HepG2 (cell line): ENCODE results near the gene KRT40. TPM values are rescaled to one million over a fixed set of nuclear protein-coding genes. Genes with fewer than 3 reads are reported as not detected.

Experiments
- ATAC-seq: fragments of 200-7000 bp; cut with Tn5 transposase; 3 replicates; pipeline ENCODE4 v1.9.1; 2020; ENCODE audit warnings: mild to moderate bottlenecking, moderate library complexity
- BruUV-seq: library from RNA; stranded (reverse); fragments of 400-500 nt; replicated peaks from 2 replicates; lab custom pipeline; 2021; lab: Mats Ljungman, UMichigan
- CTCF ChIA-PET: fragments of 300-600 bp; formaldehyde crosslinking; extraction: SDS; loops from one replicate; lab custom pipeline; 2021; ENCODE audit warnings: low total read pairs, inconsistent platforms, low intra/inter-chr PET ratio; lab: Yijun Ruan, JAX
- POLR2A ChIA-PET: fragments of 350-600 bp; sonication (Branson Sonifier 250); formaldehyde crosslinking; loops from one replicate; lab custom pipeline; 2020; ENCODE audit warnings: antibody characterized with exemption, inconsistent platforms; lab: Yijun Ruan, JAX
- DNase-seq: peaks from one replicate; pipeline ENCODE4 v3.0.0-alpha.2; 2015; ENCODE audit warnings: low spot score
- FAIRE-seq: peaks from 3 replicates; lab custom pipeline; 2011; peaks lifted over from hg19 to GRCh38; lab: Jason Lieb, UNC
- H2AFZ ChIP-seq: one replicate; pipeline ENCODE4 v1.6.1; 2011; ENCODE audit warnings: low read length, inconsistent platforms
- H3K27ac ChIP-seq: fragments of 300-600 bp; 3 replicates; pipeline ENCODE4 v1.8.0; 2011; ENCODE audit warnings: mixed run types, mild to moderate bottlenecking, mixed read lengths, low read length, inconsistent platforms; ENCODE audit not compliant: insufficient read depth; ENCODE audit errors: extremely low read length
- H3K27me3 ChIP-seq, 2 experiments: fragments of 200-600 bp in 1 of 2; 2 replicates in 1 of 2; 3 replicates in 1 of 2; pipeline versions ENCODE4 v1.6.0 to v1.8.0; 2011; ENCODE audit warnings: low read length in 2 of 2, mild to moderate bottlenecking in 2 of 2, moderate library complexity in 2 of 2, inconsistent platforms in 1 of 2; ENCODE audit not compliant: insufficient read depth in 2 of 2, control insufficient read depth in 1 of 2
- H3K36me3 ChIP-seq, 2 experiments: fragments of 200-600 bp in 1 of 2; replicated peaks in 1 of 2; 2 replicates in 1 of 2; 3 replicates in 1 of 2; pipeline versions ENCODE4 v1.5.1 to v1.8.0; 2011; ENCODE audit warnings: low read length in 2 of 2, inconsistent platforms in 1 of 2; ENCODE audit not compliant: insufficient read depth in 2 of 2, control insufficient read depth in 1 of 2
- H3K4me1 ChIP-seq: 2 replicates; pipeline ENCODE4 v1.5.1; 2012; ENCODE audit warnings: low read length, inconsistent platforms; ENCODE audit not compliant: insufficient read depth
- H3K4me2 ChIP-seq: 2 replicates; pipeline ENCODE4 v1.6.0; 2011; ENCODE audit warnings: low read depth, low read length, inconsistent platforms
- H3K4me3 ChIP-seq, 3 experiments: fragments of 200-600 bp in 1 of 3; sonication (generic), shearing (Covaris generic) in 1 of 3; replicated peaks in 1 of 3; 2 replicates each; pipeline ENCODE4 v1.5.1; 2011 to 2016; ENCODE audit warnings: low read length in 3 of 3, inconsistent platforms in 2 of 3, low read depth in 2 of 3, mild to moderate bottlenecking in 2 of 3, control low read depth in 1 of 3, mixed read lengths in 1 of 3; ENCODE audit not compliant: insufficient read depth in 1 of 3
- H3K79me2 ChIP-seq: one replicate; pipeline ENCODE4 v1.6.1; 2011; ENCODE audit warnings: low read length, inconsistent platforms; ENCODE audit not compliant: insufficient read depth
- H3K9ac ChIP-seq: 2 replicates; pipeline ENCODE4 v1.6.0; 2011; ENCODE audit warnings: mild to moderate bottlenecking, low read depth, low read length, inconsistent platforms; ENCODE audit not compliant: insufficient read depth
- H3K9me3 ChIP-seq: 2 replicates; pipeline ENCODE4 v1.5.1; 2012; ENCODE audit warnings: mild to moderate bottlenecking, low read length
- H4K20me1 ChIP-seq: 2 replicates; pipeline ENCODE4 v1.6.0; 2011; ENCODE audit warnings: inconsistent platforms, mild to moderate bottlenecking, low read length, moderate library complexity; ENCODE audit not compliant: insufficient read depth
- ASH2L ChIP-seq: fragments of 300-600, 200-600 bp; sonication (generic); IDR thresholded peaks from 2 replicates; pipeline ENCODE4 v1.7.0; 2017; ENCODE audit warnings: low read depth, mild to moderate bottlenecking, moderate library complexity, mixed read lengths, low read length; ENCODE audit not compliant: insufficient read length
- KLF11 ChIP-seq: IDR thresholded peaks from 2 replicates; pipeline ENCODE4 v1.6.1; 2016; ENCODE audit warnings: missing compliant biosample characterization
- SAFB2 ChIP-seq: sonication (generic); formaldehyde crosslinking; IDR thresholded peaks from 2 replicates; pipeline ENCODE4 v1.5.1; 2020; ENCODE audit warnings: missing genetic modification reagents, low read depth, mild to moderate bottlenecking, borderline replicate concordance
- ZNF501 ChIP-seq: sonication (generic); formaldehyde crosslinking; IDR thresholded peaks from 2 replicates; pipeline ENCODE4 v1.5.1; 2020; ENCODE audit warnings: mild to moderate bottlenecking, moderate library complexity, missing genetic modification reagents
- ZSCAN21 ChIP-seq: sonication (generic); formaldehyde crosslinking; IDR thresholded peaks from 2 replicates; pipeline ENCODE4 v1.8.0; 2022; ENCODE audit warnings: mild to moderate bottlenecking, missing genetic modification reagents, moderate library complexity, borderline replicate concordance
- WGBS: methylation state at CpG from one replicate; pipeline ENCODE4 v1.1.6; 2017; ENCODE audit warnings: low lambda C conversion rate; 5-methylcytosine and 5-hydroxymethylcytosine counted together
- in situ Hi-C: cut with HindIII; loops from 2 replicates; pipeline ENCODE4 v1.10.0; 2017; ENCODE audit warnings: low pct_unique_long_range_greater_than_20kb; ENCODE audit not compliant: extremely low pct_ligation_motif_present
- intact Hi-C: fragments of 100-400 bp; cut with micrococcal nuclease; formaldehyde crosslinking; loops from one replicate; pipeline ENCODE4 v1.10.0; 2022; ENCODE audit not compliant: unreplicated experiment
- polyA plus RNA-seq, 8 experiments: library from polyadenylated mRNA; depleted of rRNA in 3 of 8; stranded (reverse) in 7 of 8; unstranded in 1 of 8; fragments of >200 nt; fragmentation: Illumina TruSeq in 4 of 8; extraction: Trizol in 4 of 8; gene quantifications; 2 replicates each; pipeline versions ENCODE4 v1.2.1 to v1.2.3, GENCODE V29; 2011 to 2016; ENCODE audit warnings: low read depth in 4 of 8, missing spikeins in 1 of 8, mixed read lengths in 1 of 8; ENCODE audit not compliant: insufficient read depth in 1 of 8
- total RNA-seq, 5 experiments: library from RNA; depleted of rRNA; stranded (reverse); fragments of >200 nt; fragmentation: Illumina TruSeq; extraction: Trizol; gene quantifications; 2 replicates each; pipeline ENCODE4 v1.2.3, GENCODE V29; 2016; ENCODE audit warnings: low read depth in 1 of 5
- TF ChIP-seq, protein P1 (sequence below): sonication (generic); formaldehyde crosslinking; IDR thresholded peaks from 2 replicates; pipeline ENCODE4 v1.5.1; 2020; ENCODE audit warnings: mild to moderate bottlenecking, missing genetic modification reagents, moderate library complexity
- TF ChIP-seq, protein P2 (sequence below): fragments of 450-650 bp; IDR thresholded peaks from 2 replicates; pipeline ENCODE4 v1.6.1; 2017; ENCODE audit warnings: mild to moderate bottlenecking
- TF ChIP-seq, protein P3 (sequence below): sonication (generic); formaldehyde crosslinking; IDR thresholded peaks from 2 replicates; pipeline ENCODE4 v1.4.0; 2020; ENCODE audit warnings: missing genetic modification reagents

The KRT40 gene
- total and polyA plus RNA-seq, 2 of the 13 experiments (the other 11 are each of a cell fraction or from before 2014, with no cell fraction given): not detected

DNA sequence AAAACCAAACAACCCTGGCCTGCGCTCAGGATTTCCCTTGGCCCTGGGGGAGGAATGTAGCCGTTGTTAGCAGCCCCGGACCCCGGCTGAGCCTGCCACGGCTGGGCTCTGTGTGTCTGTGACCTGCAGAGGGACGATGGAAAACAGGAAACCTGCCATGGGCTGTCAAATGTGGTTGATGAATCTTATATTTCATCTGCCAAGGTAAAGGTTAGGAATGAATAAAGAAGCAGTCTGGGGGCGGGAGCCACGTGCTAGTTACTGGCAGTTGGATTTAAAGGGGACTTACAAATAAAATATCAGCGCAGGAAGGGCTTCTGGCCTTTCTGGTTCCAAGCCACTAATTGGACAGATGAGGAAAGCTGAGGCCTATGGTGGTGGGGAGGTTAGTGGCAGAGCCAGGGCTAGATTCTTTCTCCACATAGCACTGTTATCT lies 46.7 kb downstream of the KRT40 start, which contains the start of gene KRT23 (continued):
- TF ChIP-seq, protein P1, sequence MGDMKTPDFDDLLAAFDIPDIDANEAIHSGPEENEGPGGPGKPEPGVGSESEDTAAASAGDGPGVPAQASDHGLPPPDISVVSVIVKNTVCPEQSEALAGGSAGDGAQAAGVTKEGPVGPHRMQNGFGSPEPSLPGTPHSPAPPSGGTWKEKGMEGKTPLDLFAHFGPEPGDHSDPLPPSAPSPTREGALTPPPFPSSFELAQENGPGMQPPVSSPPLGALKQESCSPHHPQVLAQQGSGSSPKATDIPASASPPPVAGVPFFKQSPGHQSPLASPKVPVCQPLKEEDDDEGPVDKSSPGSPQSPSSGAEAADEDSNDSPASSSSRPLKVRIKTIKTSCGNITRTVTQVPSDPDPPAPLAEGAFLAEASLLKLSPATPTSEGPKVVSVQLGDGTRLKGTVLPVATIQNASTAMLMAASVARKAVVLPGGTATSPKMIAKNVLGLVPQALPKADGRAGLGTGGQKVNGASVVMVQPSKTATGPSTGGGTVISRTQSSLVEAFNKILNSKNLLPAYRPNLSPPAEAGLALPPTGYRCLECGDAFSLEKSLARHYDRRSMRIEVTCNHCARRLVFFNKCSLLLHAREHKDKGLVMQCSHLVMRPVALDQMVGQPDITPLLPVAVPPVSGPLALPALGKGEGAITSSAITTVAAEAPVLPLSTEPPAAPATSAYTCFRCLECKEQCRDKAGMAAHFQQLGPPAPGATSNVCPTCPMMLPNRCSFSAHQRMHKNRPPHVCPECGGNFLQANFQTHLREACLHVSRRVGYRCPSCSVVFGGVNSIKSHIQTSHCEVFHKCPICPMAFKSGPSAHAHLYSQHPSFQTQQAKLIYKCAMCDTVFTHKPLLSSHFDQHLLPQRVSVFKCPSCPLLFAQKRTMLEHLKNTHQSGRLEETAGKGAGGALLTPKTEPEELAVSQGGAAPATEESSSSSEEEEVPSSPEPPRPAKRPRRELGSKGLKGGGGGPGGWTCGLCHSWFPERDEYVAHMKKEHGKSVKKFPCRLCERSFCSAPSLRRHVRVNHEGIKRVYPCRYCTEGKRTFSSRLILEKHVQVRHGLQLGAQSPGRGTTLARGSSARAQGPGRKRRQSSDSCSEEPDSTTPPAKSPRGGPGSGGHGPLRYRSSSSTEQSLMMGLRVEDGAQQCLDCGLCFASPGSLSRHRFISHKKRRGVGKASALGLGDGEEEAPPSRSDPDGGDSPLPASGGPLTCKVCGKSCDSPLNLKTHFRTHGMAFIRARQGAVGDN (CRISPR knock-in tag): peak; percentile 20; the same call in 1 of the 2 replicates
- no peak for TF ChIP-seq KLF11 (CRISPR knock-in tag)

DNA sequence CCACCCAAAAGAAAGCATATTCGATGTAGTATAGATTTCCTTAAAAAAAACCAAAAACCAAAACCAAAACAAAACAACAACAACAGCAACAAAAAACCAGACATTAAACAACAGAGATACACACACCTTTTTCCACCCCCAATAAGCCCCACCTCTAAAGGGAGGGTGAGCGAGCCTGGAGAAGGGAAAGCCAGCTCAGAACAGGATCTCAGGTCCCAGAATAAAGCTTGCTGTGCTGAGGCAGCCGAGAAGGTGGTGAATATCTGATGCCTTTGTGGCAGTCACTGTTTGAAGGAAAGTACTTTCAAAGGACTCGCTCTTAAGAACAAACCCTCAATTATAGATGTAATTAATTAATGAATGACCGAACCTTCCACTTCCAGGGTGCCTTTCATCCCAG lies 47.1 kb downstream of the KRT40 start:
- in situ Hi-C loops (no loop called here), intact Hi-C loops (loop anchor here (2.0 kb wide), 1 partner anchor 20 kb away; no protein-coding TSS in a partner anchor)
- CTCF ChIA-PET: interaction anchor here (0.6 kb wide), 1 partner anchor 283 kb away, joined by 3 read pairs; no protein-coding TSS in a partner anchor
- DNase-seq (no peak), ATAC-seq (peak; percentile 76), FAIRE-seq (no peak)
- Histone ChIP-seq H3K27me3 (no peaks in the 10 kb centered on the region), H3K4me2 (peak overlapping the region; percentile 70), H3K9me3 (no peaks in the 10 kb centered on the region), H3K9ac (peak overlapping the region; percentile 67), H3K36me3 (no peaks in the 10 kb centered on the region), H2AFZ (peak overlapping the region; percentile 48), H3K27ac (peak overlapping the region; percentile 48), H4K20me1 (no peaks in the 10 kb centered on the region), H3K4me1 (peaks cover 67% of the 10 kb centered on the region), H3K79me2 (peaks cover 3% of the 10 kb centered on the region), H3K4me3 (peak overlapping the region; percentile 32 to 65 (median 62))
- BruUV-seq: TSS peak; percentile 87
- POLR2A ChIA-PET: interaction anchor here (0.9 to 2.0 kb wide), 6 partner anchors 10 to 22 kb away, joined by 3 to 10 read pairs (median 5); no protein-coding TSS in a partner anchor
- WGBS: 58% methylated on average over 5 of the region's 5 CpGs
- peak; percentile 17 for TF ChIP-seq ASH2L
- TF ChIP-seq ZNF501: no peak
- no peak for TF ChIP-seq SAFB2 (CRISPR knock-in tag)
- TF ChIP-seq, protein P2, sequence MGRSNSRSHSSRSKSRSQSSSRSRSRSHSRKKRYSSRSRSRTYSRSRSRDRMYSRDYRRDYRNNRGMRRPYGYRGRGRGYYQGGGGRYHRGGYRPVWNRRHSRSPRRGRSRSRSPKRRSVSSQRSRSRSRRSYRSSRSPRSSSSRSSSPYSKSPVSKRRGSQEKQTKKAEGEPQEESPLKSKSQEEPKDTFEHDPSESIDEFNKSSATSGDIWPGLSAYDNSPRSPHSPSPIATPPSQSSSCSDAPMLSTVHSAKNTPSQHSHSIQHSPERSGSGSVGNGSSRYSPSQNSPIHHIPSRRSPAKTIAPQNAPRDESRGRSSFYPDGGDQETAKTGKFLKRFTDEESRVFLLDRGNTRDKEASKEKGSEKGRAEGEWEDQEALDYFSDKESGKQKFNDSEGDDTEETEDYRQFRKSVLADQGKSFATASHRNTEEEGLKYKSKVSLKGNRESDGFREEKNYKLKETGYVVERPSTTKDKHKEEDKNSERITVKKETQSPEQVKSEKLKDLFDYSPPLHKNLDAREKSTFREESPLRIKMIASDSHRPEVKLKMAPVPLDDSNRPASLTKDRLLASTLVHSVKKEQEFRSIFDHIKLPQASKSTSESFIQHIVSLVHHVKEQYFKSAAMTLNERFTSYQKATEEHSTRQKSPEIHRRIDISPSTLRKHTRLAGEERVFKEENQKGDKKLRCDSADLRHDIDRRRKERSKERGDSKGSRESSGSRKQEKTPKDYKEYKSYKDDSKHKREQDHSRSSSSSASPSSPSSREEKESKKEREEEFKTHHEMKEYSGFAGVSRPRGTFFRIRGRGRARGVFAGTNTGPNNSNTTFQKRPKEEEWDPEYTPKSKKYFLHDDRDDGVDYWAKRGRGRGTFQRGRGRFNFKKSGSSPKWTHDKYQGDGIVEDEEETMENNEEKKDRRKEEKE: no peak
- 0 out of 2 replicates have a peak, but pooled peaks have one; percentile 18 for TF ChIP-seq ZSCAN21
- TF ChIP-seq, protein P3, sequence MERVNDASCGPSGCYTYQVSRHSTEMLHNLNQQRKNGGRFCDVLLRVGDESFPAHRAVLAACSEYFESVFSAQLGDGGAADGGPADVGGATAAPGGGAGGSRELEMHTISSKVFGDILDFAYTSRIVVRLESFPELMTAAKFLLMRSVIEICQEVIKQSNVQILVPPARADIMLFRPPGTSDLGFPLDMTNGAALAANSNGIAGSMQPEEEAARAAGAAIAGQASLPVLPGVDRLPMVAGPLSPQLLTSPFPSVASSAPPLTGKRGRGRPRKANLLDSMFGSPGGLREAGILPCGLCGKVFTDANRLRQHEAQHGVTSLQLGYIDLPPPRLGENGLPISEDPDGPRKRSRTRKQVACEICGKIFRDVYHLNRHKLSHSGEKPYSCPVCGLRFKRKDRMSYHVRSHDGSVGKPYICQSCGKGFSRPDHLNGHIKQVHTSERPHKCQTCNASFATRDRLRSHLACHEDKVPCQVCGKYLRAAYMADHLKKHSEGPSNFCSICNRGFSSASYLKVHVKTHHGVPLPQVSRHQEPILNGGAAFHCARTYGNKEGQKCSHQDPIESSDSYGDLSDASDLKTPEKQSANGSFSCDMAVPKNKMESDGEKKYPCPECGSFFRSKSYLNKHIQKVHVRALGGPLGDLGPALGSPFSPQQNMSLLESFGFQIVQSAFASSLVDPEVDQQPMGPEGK: 0 out of 2 replicates have a peak, but pooled peaks have one; percentile 6
